ENCODE data around the gene DISP2.

The DISP2 gene

DNA sequence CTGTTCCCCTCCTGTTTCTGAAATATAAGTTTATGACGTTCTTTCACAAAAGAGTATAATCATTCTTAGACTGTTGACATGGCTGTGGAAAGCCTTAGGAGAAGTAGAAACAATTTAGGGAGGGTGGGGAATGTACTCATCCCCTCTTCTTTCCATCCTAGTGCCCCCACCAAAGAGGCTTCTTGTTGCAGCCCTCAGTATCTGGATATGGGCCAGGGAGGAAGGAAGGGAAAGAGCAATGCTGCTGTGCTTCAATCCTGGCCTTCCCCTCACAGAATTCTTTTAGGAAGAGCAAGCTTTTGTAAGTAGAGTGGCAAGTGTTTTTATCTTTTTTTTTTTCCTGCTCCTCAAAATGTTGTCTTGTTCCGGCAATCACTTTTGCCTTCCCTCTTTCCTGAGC, 32.8 kb upstream of the DISP2 start:
- DNase-seq (ENCODE audit: low read depth in 2 of 3, low spot score in 1 of 3) = no peak

DNA sequence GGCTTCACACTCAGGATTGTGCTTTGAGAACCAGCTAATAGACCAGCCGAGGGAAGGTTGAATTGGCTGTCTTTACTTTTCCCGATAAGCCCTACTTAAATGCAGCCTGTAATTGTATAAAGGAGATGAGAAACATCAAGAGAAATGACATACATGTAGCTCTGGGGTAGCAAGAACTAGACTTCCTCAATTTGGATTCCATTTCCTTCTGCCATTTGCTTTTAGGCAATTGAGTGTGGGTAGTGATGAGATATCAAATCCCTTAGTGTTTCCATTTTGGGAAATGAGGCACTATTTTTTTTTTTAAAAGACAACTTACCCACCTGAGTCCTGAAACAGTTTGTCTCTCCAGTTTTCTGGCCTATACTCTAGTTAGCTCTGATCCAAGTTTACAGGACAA, 32.3 kb upstream of the DISP2 start:
- DNase-seq (ENCODE audit: low read depth in 2 of 3, low spot score in 1 of 3) = no peak

DNA sequence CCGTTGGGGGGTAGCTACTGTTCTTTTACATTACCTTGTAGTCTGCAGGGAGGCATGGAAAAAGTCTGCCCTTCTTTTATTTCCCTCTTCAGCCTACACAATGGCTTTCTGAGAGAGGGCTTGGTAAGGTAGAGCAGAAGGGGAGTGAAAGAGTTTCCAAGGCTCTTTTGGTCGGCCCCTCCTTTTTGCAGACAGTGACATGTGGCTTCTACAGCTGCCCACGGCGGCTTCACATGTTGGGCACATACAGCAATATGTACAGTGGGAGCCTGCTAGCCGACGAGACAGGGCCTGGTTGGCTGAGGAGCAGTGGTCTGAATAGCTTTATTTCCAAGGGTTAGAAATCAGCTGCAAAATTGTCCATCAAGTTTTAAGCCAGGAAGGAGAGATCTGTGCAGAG, 30.6 kb upstream of the DISP2 start:
- DNase-seq (ENCODE audit: low read depth in 2 of 3, low spot score in 1 of 3) = no peak

DNA sequence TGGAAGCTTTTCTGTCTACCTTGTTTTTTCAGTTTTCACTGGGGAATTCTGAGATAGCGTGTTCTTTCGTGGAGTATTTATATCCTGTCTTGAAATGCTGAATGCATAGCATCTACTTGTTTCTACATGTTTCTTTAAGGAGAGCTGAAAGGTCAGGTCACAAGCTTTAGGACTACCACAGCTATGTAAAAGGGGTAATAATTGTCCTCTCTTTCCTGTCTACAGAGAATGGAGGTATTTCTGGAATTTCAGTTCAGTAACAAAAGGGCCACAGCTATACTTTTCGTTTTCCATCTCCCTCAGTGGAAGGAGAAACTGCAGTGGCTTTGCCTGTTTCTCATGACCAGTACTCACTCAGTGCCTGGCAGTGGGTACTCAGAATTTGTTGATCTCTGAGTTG, 29.8 kb upstream of the DISP2 start:
- DNase-seq (ENCODE audit: low read depth in 2 of 3, low spot score in 1 of 3) = no peak

DNA sequence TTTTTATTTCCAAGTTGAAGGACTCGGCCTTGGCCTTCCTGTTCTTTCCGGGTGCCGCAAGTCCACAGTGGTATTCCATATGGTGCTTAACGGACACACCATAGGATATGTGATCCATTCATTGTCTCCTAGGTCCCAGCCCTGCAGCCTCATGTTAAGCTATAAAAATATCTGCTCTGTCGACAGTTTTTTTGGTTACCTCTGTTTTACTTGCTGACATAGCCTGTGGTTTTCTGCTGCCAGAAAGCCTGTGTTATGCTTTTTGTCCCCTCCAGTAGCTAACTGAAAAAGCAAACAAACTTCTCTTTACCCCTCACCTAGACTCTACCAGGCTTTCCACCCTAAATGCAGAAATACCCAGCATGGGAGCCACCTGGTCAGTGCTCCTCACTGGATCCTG, 29.3 kb upstream of the DISP2 start:
- no peak for DNase-seq (ENCODE audit: low read depth in 2 of 3, low spot score in 1 of 3)

DNA sequence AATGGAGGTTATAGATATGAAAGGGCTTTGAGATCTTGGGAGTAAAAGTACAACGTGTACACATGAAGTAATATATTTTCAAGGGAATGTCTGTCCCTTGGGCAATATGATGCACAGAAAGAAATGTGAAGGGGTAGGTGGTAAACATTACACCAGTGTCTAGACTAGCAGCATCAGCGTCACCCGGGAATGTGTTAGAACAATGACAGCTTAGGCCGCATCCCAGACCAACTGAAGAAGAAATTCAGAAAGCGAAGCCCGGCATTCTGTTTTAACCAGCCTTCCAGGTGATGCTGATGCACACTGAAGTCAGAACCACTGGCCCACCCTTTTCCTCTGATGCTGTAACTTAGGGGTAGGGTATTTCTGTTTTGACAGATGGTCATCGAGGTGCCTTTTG, 28.2 kb upstream of the DISP2 start:
- DNase-seq (ENCODE audit: low read depth in 2 of 3, low spot score in 1 of 3) = no peak

DNA sequence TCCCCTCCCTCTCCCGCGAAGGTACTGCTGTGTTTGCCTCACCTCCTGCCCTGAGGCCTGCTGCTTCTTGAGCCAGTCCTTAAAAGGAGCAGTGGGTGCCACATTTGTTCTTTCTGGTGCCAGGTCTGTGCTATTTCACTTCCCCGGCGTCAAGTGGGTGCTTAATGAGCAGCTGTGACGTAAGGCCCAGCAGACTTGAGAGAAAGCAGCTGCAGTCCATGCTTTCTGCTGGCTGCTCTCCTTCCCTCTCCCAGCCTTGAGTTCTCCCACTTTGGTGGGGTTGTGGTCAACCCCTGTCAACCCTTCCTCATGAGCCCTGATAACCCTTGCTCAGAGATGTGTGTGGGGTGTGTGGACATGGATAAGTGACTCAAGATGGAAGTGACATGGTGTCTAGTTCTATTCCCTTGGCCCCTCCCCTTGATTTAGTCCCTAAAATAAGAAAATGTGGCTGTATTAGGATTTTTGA, 27.6 kb upstream of the DISP2 start:
- DNase-seq (ENCODE audit: low read depth in 2 of 3, low spot score in 1 of 3) = no peak

DNA sequence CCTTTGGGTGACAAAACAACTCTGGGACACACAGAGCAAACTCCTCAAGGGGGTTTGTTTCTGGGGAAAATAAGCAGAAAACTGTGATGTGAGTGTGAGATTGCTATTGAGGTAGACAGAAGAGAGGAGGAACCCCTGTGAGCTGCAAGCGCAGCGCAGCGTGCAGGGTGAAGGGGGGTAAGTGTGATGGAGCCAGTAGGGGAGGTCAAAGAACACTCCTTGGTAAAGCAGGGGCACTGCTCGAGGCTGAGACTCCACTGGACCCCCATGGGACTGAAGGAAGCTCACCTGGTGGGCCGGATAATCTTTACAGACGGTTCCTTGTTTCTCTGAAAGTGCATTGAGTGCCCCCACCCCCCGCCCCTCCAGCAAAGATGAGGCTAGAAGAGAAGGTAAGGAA, 27.0 kb upstream of the DISP2 start:
- DNase-seq (ENCODE audit: low read depth in 2 of 3, low spot score in 1 of 3) = no peak

DNA sequence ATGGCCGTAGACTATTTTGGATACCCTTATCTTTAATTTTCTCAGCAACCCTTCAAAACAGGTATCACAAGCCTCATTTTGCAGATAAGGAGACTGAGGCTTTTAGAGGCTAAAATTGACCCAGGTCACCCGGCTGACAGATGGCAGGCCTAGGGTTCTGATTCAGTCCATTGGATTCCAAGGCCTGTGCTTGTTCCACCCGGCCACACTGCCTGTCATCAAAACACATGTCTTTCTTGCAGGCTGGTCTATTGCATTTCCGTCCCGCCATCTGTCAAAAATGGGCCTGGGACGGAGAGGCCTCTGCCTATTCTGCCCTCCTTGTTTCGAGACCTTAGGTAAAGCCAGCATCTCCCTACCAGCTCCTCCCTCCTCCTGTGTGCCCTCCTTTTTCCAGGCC, 26.4 kb upstream of the DISP2 start:
- no peak for DNase-seq (ENCODE audit: low read depth in 2 of 3, low spot score in 1 of 3)

DNA sequence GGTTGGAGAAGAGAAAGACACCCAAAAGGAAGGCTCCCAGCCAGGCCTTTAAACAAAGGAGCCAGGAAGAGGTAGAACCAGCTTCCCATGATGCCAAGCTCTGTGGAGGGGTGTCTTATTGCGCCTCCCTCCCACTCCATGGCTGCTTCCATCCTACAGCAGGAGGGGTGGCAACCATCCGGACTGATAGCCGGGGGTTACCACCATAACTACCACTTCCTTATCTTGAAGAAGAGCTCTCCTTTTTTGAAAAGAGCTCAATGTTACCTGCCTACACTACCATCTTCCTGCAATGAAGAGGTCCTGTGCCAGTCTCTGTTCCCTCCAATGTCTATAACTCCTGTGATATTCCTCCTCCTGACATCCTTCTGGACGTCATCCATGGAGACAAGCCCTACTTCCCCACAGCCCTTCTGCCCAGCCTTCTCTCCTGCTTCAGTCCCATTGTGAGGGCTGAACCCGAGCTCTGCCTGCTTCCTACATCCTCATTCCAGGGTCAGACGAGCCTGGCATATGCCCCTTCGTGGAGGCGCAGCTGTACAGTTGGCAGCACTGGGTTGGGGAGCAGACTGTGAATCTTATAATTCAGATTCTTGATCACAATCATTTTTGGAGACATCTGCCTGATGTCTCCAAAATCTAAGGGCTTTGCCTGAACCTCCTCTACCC, 25.8 kb upstream of the DISP2 start:
- no peak for DNase-seq (ENCODE audit: low read depth in 2 of 3, low spot score in 1 of 3)

DNA sequence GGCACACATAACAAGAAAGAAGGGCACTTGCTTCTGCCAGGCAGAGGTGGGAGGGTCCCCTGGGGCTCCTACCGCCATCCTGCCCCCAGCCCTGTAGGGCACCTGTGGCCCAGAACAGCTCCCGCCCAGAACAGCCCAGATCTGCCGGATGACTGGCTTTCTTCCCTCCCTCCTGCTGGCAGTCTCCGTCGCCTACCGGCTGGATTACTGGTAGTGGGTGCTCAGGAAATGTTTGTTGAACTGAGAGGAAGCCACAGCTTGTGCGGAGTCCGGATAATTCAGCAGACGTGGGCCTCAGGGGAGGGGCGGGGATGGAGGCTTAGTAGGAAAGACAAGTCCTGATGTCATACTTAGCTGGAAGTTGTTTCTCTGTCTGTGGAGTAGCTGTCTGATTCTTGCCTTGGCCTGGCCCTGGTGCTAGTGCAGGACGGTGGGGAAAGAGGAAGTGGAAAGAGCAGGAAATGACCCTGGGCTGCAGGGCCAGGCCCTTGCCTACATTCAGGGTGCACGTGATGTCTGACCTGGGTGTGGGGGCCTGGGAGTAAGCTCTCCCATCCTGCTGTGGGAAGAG, 24.0 kb upstream of the DISP2 start:
- DNase-seq (ENCODE audit: low read depth in 2 of 3, low spot score in 1 of 3) = no peak

DNA sequence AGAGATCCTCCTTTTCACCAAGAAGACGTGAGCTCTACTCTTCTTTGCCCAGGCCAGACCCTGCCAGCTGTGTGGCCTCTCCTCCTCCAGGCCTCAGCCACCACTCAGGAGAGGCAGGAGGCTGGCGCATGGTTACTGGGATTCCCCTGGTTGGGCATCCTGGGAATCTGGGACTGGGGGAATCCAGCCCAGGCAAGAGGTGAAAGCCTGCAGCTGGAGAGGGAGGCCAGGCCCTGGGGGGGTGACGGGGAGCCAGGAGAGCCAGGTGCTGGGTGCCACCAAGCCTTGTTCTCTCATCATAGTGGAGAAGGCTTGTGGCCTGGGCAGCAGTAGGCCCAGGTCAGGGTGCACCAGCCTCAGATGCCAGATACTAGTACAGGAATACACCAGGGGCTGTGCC, 23.5 kb upstream of the DISP2 start:
- DNase-seq (ENCODE audit: low read depth in 2 of 3, low spot score in 1 of 3) = no peak

DNA sequence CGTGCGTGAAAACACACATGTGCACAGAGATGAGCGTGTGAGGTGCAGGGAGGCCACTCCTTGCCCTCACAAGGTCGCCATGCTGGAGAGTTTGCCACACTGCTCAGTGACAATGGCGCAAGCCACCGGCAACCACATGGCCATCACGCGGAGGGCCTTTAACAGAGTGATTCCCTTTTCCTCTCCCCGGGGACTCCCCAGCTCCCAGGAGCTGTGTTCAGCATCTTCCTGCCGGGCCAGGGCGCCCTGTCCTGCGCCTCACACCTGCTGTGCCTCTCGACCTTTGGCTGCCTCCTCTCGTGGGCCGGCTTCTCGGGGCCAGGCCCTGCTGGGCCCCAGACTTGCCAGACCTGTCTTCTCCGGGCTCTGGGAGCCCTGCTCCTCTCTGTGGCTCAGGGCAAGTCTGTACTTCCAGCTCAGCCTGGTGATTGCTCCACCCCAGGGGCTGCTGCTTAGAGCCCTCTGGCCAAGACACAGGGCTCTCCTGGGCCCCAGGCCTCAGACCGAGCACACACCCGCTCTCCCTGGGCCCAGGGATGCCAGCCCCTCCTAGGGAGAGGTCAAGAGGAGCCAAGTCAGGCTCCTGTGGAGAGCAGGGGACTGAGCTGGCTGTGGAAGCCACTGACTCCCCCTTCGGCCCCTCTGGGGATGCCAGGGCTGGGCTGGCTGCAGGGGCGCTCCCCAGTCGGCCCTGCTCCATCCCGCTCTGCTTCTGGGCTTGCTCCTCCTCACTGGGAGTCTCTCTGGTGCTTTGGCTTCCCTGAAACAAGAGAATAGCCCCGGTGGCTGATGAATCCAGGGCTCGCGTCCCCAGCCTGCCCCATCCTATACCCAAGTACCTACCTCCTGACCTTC, 22.9 kb upstream of the DISP2 start:
- DNase-seq (ENCODE audit: low read depth in 2 of 3, low spot score in 1 of 3) = no peak

DNA sequence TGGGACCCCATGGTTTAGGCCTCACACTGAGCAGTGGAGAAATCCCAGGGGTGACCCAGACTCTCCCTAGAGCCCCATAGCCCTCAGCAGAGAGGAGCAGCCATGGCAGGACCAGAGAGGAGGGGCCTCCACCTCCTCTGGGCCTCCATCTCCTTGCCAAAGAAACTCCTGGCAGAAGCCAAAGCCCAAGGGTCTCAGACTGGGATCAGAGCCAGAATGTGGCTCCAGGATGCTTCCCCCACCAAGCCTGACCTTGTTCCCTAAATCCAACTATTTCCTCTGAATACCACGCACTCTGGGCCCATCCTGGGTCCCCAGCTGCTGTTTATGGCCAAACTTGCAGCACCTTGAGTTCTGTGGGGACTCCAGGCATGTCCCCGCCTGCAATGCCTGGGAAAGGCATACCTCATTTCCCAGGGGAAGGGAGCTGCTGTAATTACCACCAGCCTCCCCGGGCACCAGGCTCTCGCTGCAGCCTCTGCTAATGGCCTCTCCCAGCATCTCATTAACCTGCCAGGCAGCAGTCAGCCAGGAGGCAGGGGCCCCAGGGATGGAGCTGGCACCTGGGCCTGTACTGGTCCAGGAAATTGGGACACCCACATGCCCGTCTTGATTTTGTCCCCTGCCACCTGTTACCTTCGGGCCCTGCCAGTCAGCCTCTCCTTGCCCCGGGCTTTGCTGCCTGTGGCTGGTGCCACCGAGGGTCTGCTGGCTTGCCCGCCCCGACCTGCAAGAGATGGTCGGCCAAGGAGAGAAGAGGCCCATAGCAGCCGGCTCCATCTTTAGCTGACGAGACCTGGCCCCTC, 21.9 kb upstream of the DISP2 start:
- DNase-seq (ENCODE audit: low read depth in 2 of 3, low spot score in 1 of 3) = no peak

DNA sequence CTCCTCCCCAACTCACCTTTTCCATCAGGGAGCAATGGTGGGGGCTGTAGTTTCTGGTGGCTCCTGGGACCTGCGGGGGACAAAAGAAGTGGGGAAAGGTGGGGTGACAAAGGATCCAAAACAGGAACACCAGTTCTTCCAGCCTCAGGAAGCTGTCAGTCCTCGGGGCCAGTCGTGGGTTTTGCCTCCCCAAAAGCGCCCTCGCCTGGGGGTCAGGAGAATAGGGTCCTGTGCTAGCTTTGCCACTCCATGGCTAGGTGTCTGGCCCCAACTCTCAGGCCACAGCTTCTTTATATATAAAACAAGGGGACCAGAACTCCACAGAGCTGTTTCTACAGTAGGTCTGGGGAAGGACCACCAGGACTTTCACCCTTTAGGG, 21.3 kb upstream of the DISP2 start:
- DNase-seq (ENCODE audit: low read depth in 2 of 3, low spot score in 1 of 3) = no peak

DNA sequence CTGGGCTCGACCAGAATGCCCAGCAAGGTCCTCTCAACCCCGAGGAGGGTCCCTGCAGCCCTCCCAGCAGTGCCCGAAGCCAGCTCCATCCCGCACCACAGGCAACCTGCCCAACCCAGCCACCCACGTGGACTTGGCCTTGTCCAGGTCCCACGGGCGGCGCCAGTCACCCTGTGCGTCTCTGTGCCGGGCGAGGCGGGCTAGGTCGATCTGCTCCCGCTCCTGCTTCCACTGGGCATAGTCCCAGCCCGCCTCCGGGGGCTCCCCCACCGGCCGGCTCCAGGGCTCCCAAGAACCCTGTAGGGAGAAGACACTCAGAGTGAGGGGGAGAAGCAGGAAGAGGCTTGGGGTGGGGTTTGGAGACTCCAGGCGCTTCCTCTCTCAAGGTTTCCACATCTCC, 20.4 kb upstream of the DISP2 start:
- DNase-seq (ENCODE audit: low read depth in 2 of 3, low spot score in 1 of 3) = no peak

DNA sequence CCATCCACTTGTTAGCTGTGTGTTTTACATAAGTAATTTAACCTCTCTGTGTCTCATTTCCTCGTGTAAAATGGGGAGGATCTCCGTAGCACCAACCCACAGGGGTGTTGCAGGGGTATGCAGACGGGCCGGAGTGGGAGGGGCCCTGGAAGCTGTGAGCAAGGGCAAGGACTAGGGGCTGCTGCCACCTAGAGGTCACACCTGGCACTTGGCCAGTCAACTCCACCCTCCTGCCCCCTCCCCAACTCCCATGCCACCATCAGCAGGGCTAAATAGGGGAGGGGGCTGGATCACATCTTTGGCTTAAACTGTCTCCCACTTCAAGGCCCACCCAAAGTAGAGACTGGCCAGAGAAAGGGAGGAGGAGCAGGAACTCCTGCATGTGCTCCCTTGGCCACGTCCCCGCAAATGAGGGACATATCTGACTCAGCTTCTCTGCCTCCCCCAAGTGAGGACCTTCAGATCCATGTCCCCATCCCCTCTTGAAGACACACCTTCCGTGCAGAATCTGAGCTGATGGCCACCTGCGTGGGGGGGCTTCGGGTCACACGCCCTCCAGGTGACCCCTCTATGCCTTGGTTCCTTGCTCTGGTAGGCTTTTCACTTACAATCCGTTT, 19.9 kb upstream of the DISP2 start:
- DNase-seq (ENCODE audit: low read depth in 2 of 3, low spot score in 1 of 3) = peak; percentile 63 to 76 (median 69)

DNA sequence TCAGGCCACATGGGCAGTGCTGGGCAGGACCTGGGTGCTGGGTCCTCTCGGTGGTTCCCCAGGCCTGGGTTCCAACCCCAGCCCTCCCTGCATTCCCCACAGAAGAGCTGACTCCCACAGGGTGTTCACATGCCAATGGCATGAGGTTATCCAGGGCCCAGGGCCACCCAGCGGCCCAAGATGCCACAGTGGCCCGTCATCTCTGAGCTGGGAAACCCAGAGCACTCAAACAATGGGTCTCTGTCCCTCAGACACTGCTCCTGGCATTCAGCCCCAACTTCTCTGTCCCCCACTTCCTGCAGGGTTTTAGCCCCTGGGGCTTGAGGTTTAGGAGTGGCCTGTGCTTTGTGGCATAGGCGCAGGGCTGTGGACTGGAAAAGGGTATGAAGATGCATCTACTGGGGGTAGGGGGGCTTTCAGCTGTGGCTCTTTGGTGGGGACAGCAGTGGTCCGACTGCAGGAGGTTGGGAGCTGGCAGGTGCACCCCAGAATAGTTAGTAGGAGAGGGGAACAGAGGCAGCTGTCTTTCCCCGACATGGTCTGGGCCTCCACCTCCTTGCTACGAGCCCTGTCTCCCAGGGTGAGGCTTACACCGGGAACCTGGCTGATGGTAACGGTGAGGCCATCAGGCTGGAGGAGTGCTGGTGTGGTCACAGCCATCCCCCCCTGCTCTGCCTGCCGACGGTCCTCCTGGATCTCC, 18.9 kb upstream of the DISP2 start:
- DNase-seq (ENCODE audit: low read depth in 2 of 3, low spot score in 1 of 3) = no peak

DNA sequence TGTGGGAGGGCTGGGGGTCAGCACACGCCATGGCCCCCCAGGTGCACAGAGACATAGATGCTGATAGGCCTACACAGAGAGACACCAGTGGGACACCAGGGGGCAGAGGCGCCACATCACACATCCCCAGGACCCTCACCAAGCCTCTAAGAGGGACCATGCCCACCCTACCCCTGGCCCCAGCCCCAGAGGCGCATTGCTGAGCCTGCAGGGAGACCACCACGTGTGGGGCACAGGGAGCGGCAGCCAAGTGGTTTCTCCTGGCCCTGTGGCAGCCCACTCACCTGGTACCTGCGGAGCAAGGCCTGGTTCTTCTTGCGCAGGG, 18.4 kb upstream of the DISP2 start:
- no peak for DNase-seq (ENCODE audit: low read depth in 2 of 3, low spot score in 1 of 3)

DNA sequence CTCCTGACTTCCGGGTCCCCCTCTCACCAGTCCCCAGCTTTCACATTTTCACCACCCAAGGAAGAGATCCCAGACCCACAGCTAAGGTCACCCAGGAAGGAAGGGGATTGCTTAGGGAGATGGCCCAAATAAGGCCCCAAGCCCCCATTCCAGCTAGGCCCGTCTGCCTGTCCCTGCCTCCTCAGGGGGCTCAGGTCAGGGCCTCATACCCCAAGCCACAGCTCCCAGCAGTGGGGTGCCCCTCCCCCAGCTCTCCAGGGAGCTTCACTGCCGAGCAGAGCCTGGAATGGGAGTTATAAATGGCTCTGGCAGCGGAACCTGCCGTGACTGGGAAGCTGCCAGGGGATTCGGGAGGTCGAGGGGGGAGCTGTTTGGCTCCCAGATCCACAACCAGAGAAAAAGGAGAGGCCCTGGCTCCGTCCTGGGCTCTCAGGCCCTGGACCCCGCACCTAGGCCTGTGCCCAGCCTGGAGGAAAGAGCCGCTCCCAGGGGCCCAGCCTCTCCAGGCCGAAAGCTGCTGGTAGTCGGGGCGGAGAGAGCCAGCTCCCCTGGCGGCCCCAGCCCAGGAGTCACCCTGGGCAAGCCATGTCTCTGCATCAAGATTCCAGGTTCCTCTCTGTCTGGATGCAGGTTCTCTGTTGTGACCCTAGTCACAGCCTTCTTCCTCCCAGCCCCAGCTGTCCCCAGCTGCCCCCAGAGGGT, 17.8 kb upstream of the DISP2 start:
- DNase-seq (ENCODE audit: low read depth in 2 of 3, low spot score in 1 of 3) = no peak
